Keratinocyte (primary cell): ENCODE measurements around the gene NOVA2. TPM values are rescaled to one million over a fixed set of nuclear protein-coding genes. Genes with fewer than 3 reads are reported as not detected.

ENCODE experiments used
- DNase-seq: peaks from one replicate; pipeline ENCODE4 v3.0.0-alpha.2; 2011; ENCODE audit warnings: low read depth, missing footprints, low spot score
- FAIRE-seq: peaks from 2 replicates; lab custom pipeline; 2011; peaks lifted over from hg19 to GRCh38; lab: Jason Lieb, UNC
- H2AFZ ChIP-seq: 2 replicates; pipeline ENCODE4 v1.6.0; 2012; ENCODE audit warnings: low read length, control low read depth, inconsistent platforms; ENCODE audit not compliant: control insufficient read depth
- H3K27ac ChIP-seq: 2 replicates; pipeline ENCODE4 v1.5.1; 2011; ENCODE audit warnings: low read length; ENCODE audit not compliant: control insufficient read depth, insufficient read depth
- H3K27me3 ChIP-seq: 3 replicates; pipeline ENCODE4 v1.6.0; 2011; ENCODE audit warnings: low read length; ENCODE audit not compliant: control insufficient read depth, insufficient read depth; ENCODE audit errors: extremely low read depth
- H3K36me3 ChIP-seq, 2 experiments: 2 replicates in 1 of 2; 3 replicates in 1 of 2; pipeline ENCODE4 v1.5.1; 2011; ENCODE audit warnings: low read length in 2 of 2, mild to moderate bottlenecking in 1 of 2; ENCODE audit not compliant: control insufficient read depth in 2 of 2, insufficient read depth in 2 of 2; ENCODE audit errors: extremely low read depth in 1 of 2
- H3K4me1 ChIP-seq: 3 replicates; pipeline ENCODE4 v1.5.1; 2011; ENCODE audit warnings: low read length; ENCODE audit not compliant: control insufficient read depth, insufficient read depth; ENCODE audit errors: extremely low read depth
- H3K4me2 ChIP-seq: 3 replicates; pipeline ENCODE4 v1.6.0; 2011; ENCODE audit warnings: low read depth, low read length; ENCODE audit not compliant: control insufficient read depth, insufficient read depth; ENCODE audit errors: extremely low read depth
- H3K4me3 ChIP-seq, 3 experiments: fragments of 200-600 bp in 1 of 3; sonication (generic) in 1 of 3; 2 replicates in 2 of 3; 3 replicates in 1 of 3; pipeline ENCODE4 v1.5.1; 2011 to 2016; ENCODE audit warnings: low read length in 3 of 3, mild to moderate bottlenecking in 3 of 3, control low read depth in 2 of 3, inconsistent platforms in 1 of 3, low read depth in 1 of 3, mixed read lengths in 1 of 3, mixed run types in 1 of 3, moderate library complexity in 1 of 3; ENCODE audit not compliant: control insufficient read depth in 2 of 3, insufficient read depth in 2 of 3; ENCODE audit errors: extremely low read depth in 1 of 3
- H3K79me2 ChIP-seq: 2 replicates; pipeline ENCODE4 v1.6.0; 2012; ENCODE audit warnings: low read length; ENCODE audit not compliant: control insufficient read depth, insufficient read depth
- H3K9ac ChIP-seq: 3 replicates; pipeline ENCODE4 v1.6.0; 2011; ENCODE audit warnings: low read length; ENCODE audit not compliant: control insufficient read depth, insufficient read depth; ENCODE audit errors: extremely low read depth
- H3K9me1 ChIP-seq: 3 replicates; pipeline ENCODE4 v1.6.0; 2011; ENCODE audit warnings: low read length; ENCODE audit not compliant: control insufficient read depth, insufficient read depth; ENCODE audit errors: extremely low read depth
- H3K9me3 ChIP-seq: 2 replicates; pipeline ENCODE4 v1.5.1; 2012; ENCODE audit warnings: low read depth, low read length; ENCODE audit not compliant: control insufficient read depth
- H4K20me1 ChIP-seq: 3 replicates; pipeline ENCODE4 v1.6.0; 2011; ENCODE audit warnings: low read length; ENCODE audit not compliant: control insufficient read depth, insufficient read depth; ENCODE audit errors: extremely low read depth
- CTCF ChIP-seq, 3 experiments: IDR thresholded peaks in 1 of 3; conservative IDR thresholded peaks in 1 of 3; optimal IDR thresholded peaks in 1 of 3; 2 replicates in 2 of 3; 3 replicates in 1 of 3; pipeline versions ENCODE3 to v1.5.1; 2011; ENCODE audit warnings: low read length in 3 of 3, mild to moderate bottlenecking in 3 of 3, moderate library complexity in 2 of 3, control low read depth in 1 of 3, inconsistent platforms in 1 of 3; ENCODE audit not compliant: insufficient read depth in 2 of 3; ENCODE audit errors: extremely low read depth in 1 of 3
- EZH2 ChIP-seq: IDR thresholded peaks from one replicate; pipeline ENCODE4 v1.6.1; 2012; ENCODE audit warnings: inconsistent platforms, mild to moderate bottlenecking, low read length, moderate library complexity
- dilution Hi-C: fragments of 300-500 bp; cut with MboI; formaldehyde crosslinking; loops from one replicate; pipeline ENCODE4 v1.7.0; 2020; ENCODE audit warnings: low sequenced_read_pairs; ENCODE audit not compliant: extremely low pct_ligation_motif_present
- polyA plus RNA-seq, 5 experiments: library from polyadenylated mRNA; depleted of rRNA in 3 of 5; stranded (reverse) in 3 of 5; stranded (forward) in 1 of 5; unstranded in 1 of 5; fragments of >200 nt; gene quantifications; 1 replicate in 1 of 5; 2 replicates in 3 of 5; 3 replicates in 1 of 5; pipeline versions ENCODE4 v1.2.1 to v1.2.3, GENCODE V29; 2011 to 2012; ENCODE audit warnings: missing spikeins in 2 of 5, low read depth in 1 of 5, low replicate concordance in 1 of 5

Gene NOVA2
- polyA plus RNA-seq, 1 donor (not counting 4 experiments of a cell fraction or from before 2014, with no cell fraction given) = not detected

- H3K9ac ChIP-seq = no peak overlapping the region
- DNase-seq (no peak), FAIRE-seq (no peak)
- H3K9me1 ChIP-seq = no peaks in the 10 kb centered on the region
- peaks cover 3% of the 10 kb centered on the region for H3K27me3 ChIP-seq
- dilution Hi-C loops = no loop called here
- no peak overlapping the region for H3K4me3 ChIP-seq
- no peak overlapping the region for H2AFZ ChIP-seq
- no peaks in the 10 kb centered on the region for H3K36me3 ChIP-seq
- H4K20me1 ChIP-seq = no peaks in the 10 kb centered on the region
- TF ChIP-seq EZH2 (no peak), CTCF (optimal IDR thresholded peaks at IDR 0.05 in 1 of 3, IDR thresholded peaks at IDR 0.05 in 1 of 3, conservative IDR thresholded peaks at IDR 0.05 in 1 of 3; ENCODE audit: extremely low read depth in 1 of 3, insufficient read depth in 2 of 3, low read length in 3 of 3) (no peak)
- no peaks in the 10 kb centered on the region for H3K9me3 ChIP-seq
- no peaks in the 10 kb centered on the region for H3K4me1 ChIP-seq
- no peak overlapping the region for H3K4me2 ChIP-seq
- no peak overlapping the region for H3K27ac ChIP-seq
- H3K79me2 ChIP-seq = no peaks in the 10 kb centered on the region
These were observed 11.7 kb upstream of the NOVA2 start for GRCh38 chr19:45985321-45985720.

- no peaks in the 10 kb centered on the region for H3K9me3 ChIP-seq
- no peaks in the 10 kb centered on the region for H3K79me2 ChIP-seq
- H3K4me1 ChIP-seq = no peaks in the 10 kb centered on the region
- no peak overlapping the region for H3K27ac ChIP-seq
- no peak overlapping the region for H3K9ac ChIP-seq
- FAIRE-seq (no peak), DNase-seq (no peak)
- H3K4me2 ChIP-seq = no peak overlapping the region
- H3K4me3 ChIP-seq = no peak overlapping the region
- no peaks in the 10 kb centered on the region for H3K9me1 ChIP-seq
- TF ChIP-seq EZH2 = no peak
- no peak for TF ChIP-seq CTCF (optimal IDR thresholded peaks at IDR 0.05 in 1 of 3, IDR thresholded peaks at IDR 0.05 in 1 of 3, conservative IDR thresholded peaks at IDR 0.05 in 1 of 3; ENCODE audit: extremely low read depth in 1 of 3, insufficient read depth in 2 of 3, low read length in 3 of 3)
- no peaks in the 10 kb centered on the region for H4K20me1 ChIP-seq
- H2AFZ ChIP-seq = no peak overlapping the region
- H3K27me3 ChIP-seq = peaks cover 3% of the 10 kb centered on the region
- dilution Hi-C loops = no loop called here
- H3K36me3 ChIP-seq = no peaks in the 10 kb centered on the region
These were observed 7.7 kb upstream of the NOVA2 start for GRCh38 chr19:45981350-45981749.
